ENCODE data around the gene GNA12. TPM values are rescaled to one million over a fixed set of nuclear protein-coding genes. Genes with fewer than 3 reads are reported as not detected.
"Not testable (repeated sequence)": the region's sequence is repeated elsewhere in the genome, so short reads cannot be mapped to it uniquely, and the experiment has no call there.

GNA12 gene
- total RNA-seq, 1 experiment from 2014 or later, result 36.2 TPM

GRCh38 chr7:2751086-2751485 lies 93.0 kb downstream of the GNA12 start:
- Mint-ChIP-seq H3K27ac (ENCODE audit: low read depth, unreplicated experiment) (no peak overlapping the region), H3K9me3 (ENCODE audit: unreplicated experiment) (no peaks in the 10 kb centered on the region), H3K27me3 (ENCODE audit: insufficient read depth, unreplicated experiment) (no peaks in the 10 kb centered on the region), H3K4me3 (ENCODE audit: unreplicated experiment) (no peak overlapping the region), H3K36me3 (ENCODE audit: insufficient read depth, unreplicated experiment) (no peaks in the 10 kb centered on the region), H3K4me1 (ENCODE audit: insufficient read depth, unreplicated experiment) (peaks cover 5% of the 10 kb centered on the region)
- no peak for DNase-seq (ENCODE audit: unreplicated experiment)
- BruUV-seq (replicated peaks), result no TSS peak
- CTCF ChIA-PET, result interaction anchor here (0.6 kb wide), 1 partner anchor 17 kb away, joined by 3 read pairs; no protein-coding TSS in a partner anchor
- no peak for TF ChIP-seq CTCF (IDR thresholded peaks at IDR 0.05; ENCODE audit: unreplicated experiment)
- POLR2A ChIA-PET, result no interaction called here
- intact Hi-C loops (cut with micrococcal nuclease), result no loop called here

- Mint-ChIP-seq H3K4me3 (ENCODE audit: unreplicated experiment) (no peak overlapping the region), H3K4me1 (ENCODE audit: insufficient read depth, unreplicated experiment) (peaks cover 5% of the 10 kb centered on the region), H3K36me3 (ENCODE audit: insufficient read depth, unreplicated experiment) (no peaks in the 10 kb centered on the region), H3K27me3 (ENCODE audit: insufficient read depth, unreplicated experiment) (no peaks in the 10 kb centered on the region), H3K9me3 (ENCODE audit: unreplicated experiment) (peaks cover under 1% of the 10 kb centered on the region), H3K27ac (ENCODE audit: low read depth, unreplicated experiment) (no peak overlapping the region)
- ChIA-PET CTCF (no interaction called here), POLR2A (interaction anchor here (0.7 kb wide), 1 partner anchor 94 kb away, joined by 3 read pairs; the partner anchor contains the start of gene GNA12)
- BruUV-seq (replicated peaks), result no TSS peak
- intact Hi-C loops (cut with micrococcal nuclease), result no loop called here
- DNase-seq (ENCODE audit: unreplicated experiment), result no peak
- no peak for TF ChIP-seq CTCF (IDR thresholded peaks at IDR 0.05; ENCODE audit: unreplicated experiment)
Measured at GRCh38 chr7:2750004-2750407, 94.1 kb downstream of the GNA12 start.

GRCh38 chr7:2748684-2749083 lies 95.4 kb downstream of the GNA12 start:
- H3K4me1 Mint-ChIP-seq (ENCODE audit: insufficient read depth, unreplicated experiment); BruUV-seq (replicated peaks); H3K36me3 Mint-ChIP-seq (ENCODE audit: insufficient read depth, unreplicated experiment); H3K9me3 Mint-ChIP-seq (ENCODE audit: unreplicated experiment); DNase-seq (ENCODE audit: unreplicated experiment); H3K4me3 Mint-ChIP-seq (ENCODE audit: unreplicated experiment); H3K27ac Mint-ChIP-seq (ENCODE audit: low read depth, unreplicated experiment); CTCF ChIA-PET; intact Hi-C loops (cut with micrococcal nuclease); POLR2A ChIA-PET; H3K27me3 Mint-ChIP-seq (ENCODE audit: insufficient read depth, unreplicated experiment): not testable (repeated sequence)

GRCh38 chr7:2743523-2744185 lies 100.5 kb downstream of the GNA12 start:
- POLR2A ChIA-PET; DNase-seq (ENCODE audit: unreplicated experiment); H3K4me3 Mint-ChIP-seq (ENCODE audit: unreplicated experiment); H3K9me3 Mint-ChIP-seq (ENCODE audit: unreplicated experiment); H3K4me1 Mint-ChIP-seq (ENCODE audit: insufficient read depth, unreplicated experiment); H3K27ac Mint-ChIP-seq (ENCODE audit: low read depth, unreplicated experiment); intact Hi-C loops (cut with micrococcal nuclease); H3K27me3 Mint-ChIP-seq (ENCODE audit: insufficient read depth, unreplicated experiment); H3K36me3 Mint-ChIP-seq (ENCODE audit: insufficient read depth, unreplicated experiment); BruUV-seq (replicated peaks); CTCF ChIA-PET: not testable (repeated sequence)

- intact Hi-C loops (cut with micrococcal nuclease), result no loop called here
- TF ChIP-seq CTCF (IDR thresholded peaks at IDR 0.05; ENCODE audit: unreplicated experiment), result no peak
- H3K27ac Mint-ChIP-seq (ENCODE audit: low read depth, unreplicated experiment), result no peak overlapping the region
- POLR2A ChIA-PET, result no interaction called here
- H3K4me1 Mint-ChIP-seq (ENCODE audit: insufficient read depth, unreplicated experiment), result no peaks in the 10 kb centered on the region
- CTCF ChIA-PET, result interaction anchor here (1.6 kb wide), 1 partner anchor 10 kb away, joined by 3 read pairs; no protein-coding TSS in a partner anchor
- no TSS peak for BruUV-seq (replicated peaks)
- H3K9me3 Mint-ChIP-seq (ENCODE audit: unreplicated experiment), result no peaks in the 10 kb centered on the region
- peaks cover 6% of the 10 kb centered on the region for H3K36me3 Mint-ChIP-seq (ENCODE audit: insufficient read depth, unreplicated experiment)
- no peak overlapping the region for H3K4me3 Mint-ChIP-seq (ENCODE audit: unreplicated experiment)
- H3K27me3 Mint-ChIP-seq (ENCODE audit: insufficient read depth, unreplicated experiment), result no peaks in the 10 kb centered on the region
- DNase-seq (ENCODE audit: unreplicated experiment), result no peak
Measured at GRCh38 chr7:2738766-2739549, 105.2 kb downstream of the GNA12 start.

Measured in MCF 10A (cell line).